Keratinocyte (primary cell): ENCODE results near the gene PRKN. TPM values are rescaled to one million over a fixed set of nuclear protein-coding genes. Genes with fewer than 3 reads are reported as not detected.

Source experiments
- DNase-seq: peaks from one replicate; pipeline ENCODE4 v3.0.0-alpha.2; 2011; ENCODE audit warnings: low read depth, missing footprints, low spot score
- FAIRE-seq: peaks from 2 replicates; lab custom pipeline; 2011; peaks lifted over from hg19 to GRCh38; lab: Jason Lieb, UNC
- H2AFZ ChIP-seq: 2 replicates; pipeline ENCODE4 v1.6.0; 2012; ENCODE audit warnings: low read length, control low read depth, inconsistent platforms; ENCODE audit not compliant: control insufficient read depth
- H3K27ac ChIP-seq: 2 replicates; pipeline ENCODE4 v1.5.1; 2011; ENCODE audit warnings: low read length; ENCODE audit not compliant: control insufficient read depth, insufficient read depth
- H3K27me3 ChIP-seq: 3 replicates; pipeline ENCODE4 v1.6.0; 2011; ENCODE audit warnings: low read length; ENCODE audit not compliant: control insufficient read depth, insufficient read depth; ENCODE audit errors: extremely low read depth
- H3K36me3 ChIP-seq, 2 experiments: 2 replicates in 1 of 2; 3 replicates in 1 of 2; pipeline ENCODE4 v1.5.1; 2011; ENCODE audit warnings: low read length in 2 of 2, mild to moderate bottlenecking in 1 of 2; ENCODE audit not compliant: control insufficient read depth in 2 of 2, insufficient read depth in 2 of 2; ENCODE audit errors: extremely low read depth in 1 of 2
- H3K4me1 ChIP-seq: 3 replicates; pipeline ENCODE4 v1.5.1; 2011; ENCODE audit warnings: low read length; ENCODE audit not compliant: control insufficient read depth, insufficient read depth; ENCODE audit errors: extremely low read depth
- H3K4me2 ChIP-seq: 3 replicates; pipeline ENCODE4 v1.6.0; 2011; ENCODE audit warnings: low read depth, low read length; ENCODE audit not compliant: control insufficient read depth, insufficient read depth; ENCODE audit errors: extremely low read depth
- H3K4me3 ChIP-seq, 3 experiments: fragments of 200-600 bp in 1 of 3; sonication (generic) in 1 of 3; 2 replicates in 2 of 3; 3 replicates in 1 of 3; pipeline ENCODE4 v1.5.1; 2011 to 2016; ENCODE audit warnings: low read length in 3 of 3, mild to moderate bottlenecking in 3 of 3, control low read depth in 2 of 3, inconsistent platforms in 1 of 3, low read depth in 1 of 3, mixed read lengths in 1 of 3, mixed run types in 1 of 3, moderate library complexity in 1 of 3; ENCODE audit not compliant: control insufficient read depth in 2 of 3, insufficient read depth in 2 of 3; ENCODE audit errors: extremely low read depth in 1 of 3
- H3K79me2 ChIP-seq: 2 replicates; pipeline ENCODE4 v1.6.0; 2012; ENCODE audit warnings: low read length; ENCODE audit not compliant: control insufficient read depth, insufficient read depth
- H3K9ac ChIP-seq: 3 replicates; pipeline ENCODE4 v1.6.0; 2011; ENCODE audit warnings: low read length; ENCODE audit not compliant: control insufficient read depth, insufficient read depth; ENCODE audit errors: extremely low read depth
- H3K9me1 ChIP-seq: 3 replicates; pipeline ENCODE4 v1.6.0; 2011; ENCODE audit warnings: low read length; ENCODE audit not compliant: control insufficient read depth, insufficient read depth; ENCODE audit errors: extremely low read depth
- H3K9me3 ChIP-seq: 2 replicates; pipeline ENCODE4 v1.5.1; 2012; ENCODE audit warnings: low read depth, low read length; ENCODE audit not compliant: control insufficient read depth
- H4K20me1 ChIP-seq: 3 replicates; pipeline ENCODE4 v1.6.0; 2011; ENCODE audit warnings: low read length; ENCODE audit not compliant: control insufficient read depth, insufficient read depth; ENCODE audit errors: extremely low read depth
- EZH2 ChIP-seq: IDR thresholded peaks from one replicate; pipeline ENCODE4 v1.6.1; 2012; ENCODE audit warnings: inconsistent platforms, mild to moderate bottlenecking, low read length, moderate library complexity
- dilution Hi-C: fragments of 300-500 bp; cut with MboI; formaldehyde crosslinking; loops from one replicate; pipeline ENCODE4 v1.7.0; 2020; ENCODE audit warnings: low sequenced_read_pairs; ENCODE audit not compliant: extremely low pct_ligation_motif_present
- polyA plus RNA-seq, 5 experiments: library from polyadenylated mRNA; depleted of rRNA in 3 of 5; stranded (reverse) in 3 of 5; stranded (forward) in 1 of 5; unstranded in 1 of 5; fragments of >200 nt; gene quantifications; 1 replicate in 1 of 5; 2 replicates in 3 of 5; 3 replicates in 1 of 5; pipeline versions ENCODE4 v1.2.1 to v1.2.3, GENCODE V29; 2011 to 2012; ENCODE audit warnings: missing spikeins in 2 of 5, low read depth in 1 of 5, low replicate concordance in 1 of 5
- TF ChIP-seq, protein P1 (sequence below), 3 experiments: IDR thresholded peaks in 1 of 3; conservative IDR thresholded peaks in 1 of 3; optimal IDR thresholded peaks in 1 of 3; 2 replicates in 2 of 3; 3 replicates in 1 of 3; pipeline versions ENCODE3 to v1.5.1; 2011; ENCODE audit warnings: low read length in 3 of 3, mild to moderate bottlenecking in 3 of 3, moderate library complexity in 2 of 3, control low read depth in 1 of 3, inconsistent platforms in 1 of 3; ENCODE audit not compliant: insufficient read depth in 2 of 3; ENCODE audit errors: extremely low read depth in 1 of 3

Gene PRKN
- polyA plus RNA-seq, 1 donor (not counting 4 experiments of a cell fraction or from before 2014, with no cell fraction given), result 0.67 TPM

GRCh38 chr6:162387718-162388382 lies 339.7 kb downstream of the PRKN start:
- H3K79me2 ChIP-seq, result no peaks in the 10 kb centered on the region
- dilution Hi-C loops, result no loop called here
- H3K27me3 ChIP-seq, result no peaks in the 10 kb centered on the region
- H3K4me2 ChIP-seq, result no peak overlapping the region
- TF ChIP-seq, protein P1, sequence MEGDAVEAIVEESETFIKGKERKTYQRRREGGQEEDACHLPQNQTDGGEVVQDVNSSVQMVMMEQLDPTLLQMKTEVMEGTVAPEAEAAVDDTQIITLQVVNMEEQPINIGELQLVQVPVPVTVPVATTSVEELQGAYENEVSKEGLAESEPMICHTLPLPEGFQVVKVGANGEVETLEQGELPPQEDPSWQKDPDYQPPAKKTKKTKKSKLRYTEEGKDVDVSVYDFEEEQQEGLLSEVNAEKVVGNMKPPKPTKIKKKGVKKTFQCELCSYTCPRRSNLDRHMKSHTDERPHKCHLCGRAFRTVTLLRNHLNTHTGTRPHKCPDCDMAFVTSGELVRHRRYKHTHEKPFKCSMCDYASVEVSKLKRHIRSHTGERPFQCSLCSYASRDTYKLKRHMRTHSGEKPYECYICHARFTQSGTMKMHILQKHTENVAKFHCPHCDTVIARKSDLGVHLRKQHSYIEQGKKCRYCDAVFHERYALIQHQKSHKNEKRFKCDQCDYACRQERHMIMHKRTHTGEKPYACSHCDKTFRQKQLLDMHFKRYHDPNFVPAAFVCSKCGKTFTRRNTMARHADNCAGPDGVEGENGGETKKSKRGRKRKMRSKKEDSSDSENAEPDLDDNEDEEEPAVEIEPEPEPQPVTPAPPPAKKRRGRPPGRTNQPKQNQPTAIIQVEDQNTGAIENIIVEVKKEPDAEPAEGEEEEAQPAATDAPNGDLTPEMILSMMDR (optimal IDR thresholded peaks at IDR 0.05 in 1 of 3, IDR thresholded peaks at IDR 0.05 in 1 of 3, conservative IDR thresholded peaks at IDR 0.05 in 1 of 3; ENCODE audit: extremely low read depth in 1 of 3, insufficient read depth in 2 of 3, low read length in 3 of 3), result no peak
- TF ChIP-seq EZH2, result no peak
- no peak overlapping the region for H2AFZ ChIP-seq
- H3K9me3 ChIP-seq, result no peaks in the 10 kb centered on the region
- H3K27ac ChIP-seq, result no peak overlapping the region
- no peak overlapping the region for H3K9ac ChIP-seq
- FAIRE-seq (no peak), DNase-seq (no peak)
- H3K4me3 ChIP-seq, result no peak overlapping the region
- no peaks in the 10 kb centered on the region for H3K9me1 ChIP-seq
- H3K36me3 ChIP-seq, result no peaks in the 10 kb centered on the region
- no peaks in the 10 kb centered on the region for H3K4me1 ChIP-seq
- no peaks in the 10 kb centered on the region for H4K20me1 ChIP-seq

DNA sequence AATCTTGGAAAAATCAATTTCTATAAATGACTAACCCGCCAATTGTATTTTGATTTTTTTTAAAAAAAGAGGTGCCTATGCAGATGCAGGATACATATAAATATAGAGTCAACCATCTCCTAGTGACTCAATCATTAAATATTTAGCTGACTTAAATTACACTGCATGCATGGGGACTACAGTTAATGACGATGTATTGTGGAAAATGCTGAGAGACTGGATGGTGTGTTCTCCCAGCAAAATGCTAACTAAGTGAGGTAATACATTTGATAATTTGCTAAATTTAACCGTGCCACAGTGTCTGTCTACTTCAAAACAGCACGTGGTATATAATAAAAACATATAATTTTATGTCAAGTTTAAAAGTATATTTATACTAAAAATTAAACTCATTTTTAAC lies 341.6 kb downstream of the PRKN start:
- H3K9ac ChIP-seq, result no peak overlapping the region
- no peaks in the 10 kb centered on the region for H3K79me2 ChIP-seq
- no peaks in the 10 kb centered on the region for H3K27me3 ChIP-seq
- H3K36me3 ChIP-seq, result no peaks in the 10 kb centered on the region
- H2AFZ ChIP-seq, result no peak overlapping the region
- H3K4me2 ChIP-seq, result no peak overlapping the region
- no peaks in the 10 kb centered on the region for H3K9me3 ChIP-seq
- no peak overlapping the region for H3K27ac ChIP-seq
- FAIRE-seq, result no peak
- no peaks in the 10 kb centered on the region for H4K20me1 ChIP-seq
- H3K4me3 ChIP-seq, result no peak overlapping the region
- H3K4me1 ChIP-seq, result no peaks in the 10 kb centered on the region
- DNase-seq, result no peak
- dilution Hi-C loops, result no loop called here
- no peaks in the 10 kb centered on the region for H3K9me1 ChIP-seq
- no peak for TF ChIP-seq EZH2
- TF ChIP-seq, protein P1 (optimal IDR thresholded peaks at IDR 0.05 in 1 of 3, IDR thresholded peaks at IDR 0.05 in 1 of 3, conservative IDR thresholded peaks at IDR 0.05 in 1 of 3; ENCODE audit: extremely low read depth in 1 of 3, insufficient read depth in 2 of 3, low read length in 3 of 3), result no peak
